ENCODE results near the gene GPR161. TPM values are rescaled to one million over a fixed set of nuclear protein-coding genes. Genes with fewer than 3 reads are reported as not detected.
"Not testable (repeated sequence)": the region's sequence is repeated elsewhere in the genome, so short reads cannot be mapped to it uniquely, and the experiment has no call there.

Gene GPR161
- total and polyA plus RNA-seq, 9 of the 15 experiments (the other 6 are each of a cell fraction or from before 2014, with no cell fraction given): 0.15 to 2.4 (median 0.76) TPM

DNA sequence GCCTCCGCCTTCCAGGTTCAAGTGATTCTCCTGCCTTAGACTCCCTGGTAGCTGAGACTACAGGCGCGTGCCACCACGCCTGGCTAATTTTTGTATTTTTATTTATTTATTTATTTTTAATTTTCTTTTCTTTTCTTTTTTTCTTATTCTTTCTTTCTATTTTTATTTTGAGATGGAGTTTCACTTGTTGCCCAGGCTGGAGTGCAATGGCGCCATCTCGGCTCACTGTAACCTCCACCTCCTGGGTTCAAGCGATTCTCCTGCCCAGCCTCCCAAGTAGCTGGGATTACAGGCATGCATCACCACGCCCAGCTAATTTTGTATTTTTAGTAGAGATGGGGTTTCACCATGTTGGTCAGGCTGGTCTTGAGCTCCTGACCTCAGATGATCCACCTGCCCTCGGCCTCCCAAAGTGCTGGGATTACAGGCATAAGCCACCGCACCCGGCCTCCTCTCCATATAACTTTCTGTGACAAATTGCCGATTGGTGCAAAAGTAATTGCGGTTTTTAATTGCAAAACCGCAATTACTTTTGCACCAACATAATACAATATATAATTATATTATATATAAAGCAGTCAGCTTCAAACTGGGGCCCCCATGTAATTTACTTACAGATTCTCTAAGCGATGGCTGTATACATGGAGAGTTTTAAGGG is 44.5 kb upstream of the GPR161 start (continued):
- TF ChIP-seq, protein P1, sequence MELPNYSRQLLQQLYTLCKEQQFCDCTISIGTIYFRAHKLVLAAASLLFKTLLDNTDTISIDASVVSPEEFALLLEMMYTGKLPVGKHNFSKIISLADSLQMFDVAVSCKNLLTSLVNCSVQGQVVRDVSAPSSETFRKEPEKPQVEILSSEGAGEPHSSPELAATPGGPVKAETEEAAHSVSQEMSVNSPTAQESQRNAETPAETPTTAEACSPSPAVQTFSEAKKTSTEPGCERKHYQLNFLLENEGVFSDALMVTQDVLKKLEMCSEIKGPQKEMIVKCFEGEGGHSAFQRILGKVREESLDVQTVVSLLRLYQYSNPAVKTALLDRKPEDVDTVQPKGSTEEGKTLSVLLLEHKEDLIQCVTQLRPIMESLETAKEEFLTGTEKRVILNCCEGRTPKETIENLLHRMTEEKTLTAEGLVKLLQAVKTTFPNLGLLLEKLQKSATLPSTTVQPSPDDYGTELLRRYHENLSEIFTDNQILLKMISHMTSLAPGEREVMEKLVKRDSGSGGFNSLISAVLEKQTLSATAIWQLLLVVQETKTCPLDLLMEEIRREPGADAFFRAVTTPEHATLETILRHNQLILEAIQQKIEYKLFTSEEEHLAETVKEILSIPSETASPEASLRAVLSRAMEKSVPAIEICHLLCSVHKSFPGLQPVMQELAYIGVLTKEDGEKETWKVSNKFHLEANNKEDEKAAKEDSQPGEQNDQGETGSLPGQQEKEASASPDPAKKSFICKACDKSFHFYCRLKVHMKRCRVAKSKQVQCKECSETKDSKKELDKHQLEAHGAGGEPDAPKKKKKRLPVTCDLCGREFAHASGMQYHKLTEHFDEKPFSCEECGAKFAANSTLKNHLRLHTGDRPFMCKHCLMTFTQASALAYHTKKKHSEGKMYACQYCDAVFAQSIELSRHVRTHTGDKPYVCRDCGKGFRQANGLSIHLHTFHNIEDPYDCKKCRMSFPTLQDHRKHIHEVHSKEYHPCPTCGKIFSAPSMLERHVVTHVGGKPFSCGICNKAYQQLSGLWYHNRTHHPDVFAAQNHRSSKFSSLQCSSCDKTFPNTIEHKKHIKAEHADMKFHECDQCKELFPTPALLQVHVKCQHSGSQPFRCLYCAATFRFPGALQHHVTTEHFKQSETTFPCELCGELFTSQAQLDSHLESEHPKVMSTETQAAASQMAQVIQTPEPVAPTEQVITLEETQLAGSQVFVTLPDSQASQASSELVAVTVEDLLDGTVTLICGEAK (IDR thresholded peaks at IDR 0.05): peak; percentile 50; the same call in 1 of the 2 replicates
- TF ChIP-seq, protein P1 (CRISPR knock-in tag; IDR thresholded peaks at IDR 0.05): not testable (repeated sequence)

Data from K562 (cell line).